HEK293 (cell line): Measurements from ENCODE around the gene KATNBL1.

Experiments
- CTCF ChIA-PET: fragments of 350-600 bp; formaldehyde crosslinking; extraction: SDS; loops from one replicate; lab custom pipeline; 2021; ENCODE audit warnings: antibody characterized with exemption; lab: Yijun Ruan, JAX
- POLR2A ChIA-PET: fragments of 300-600 bp; formaldehyde crosslinking; extraction: SDS; loops from one replicate; lab custom pipeline; 2020; ENCODE audit warnings: antibody characterized with exemption, inconsistent platforms; lab: Yijun Ruan, JAX
- H3K27ac ChIP-seq: fragments of 200-500 bp; sonication (Bioruptor generic); 2 replicates; pipeline ENCODE4 v1.5.1; 2014; ENCODE audit warnings: low read depth, low read length, control low read depth, inconsistent platforms; ENCODE audit errors: extremely low read depth
- H3K36me3 ChIP-seq, 2 experiments: fragments of 200-500 bp in 1 of 2; sonication (Bioruptor generic) in 1 of 2; 1 replicate in 1 of 2; 2 replicates in 1 of 2; pipeline ENCODE4 v1.5.1; 2014 to 2017; ENCODE audit warnings: inconsistent platforms in 2 of 2, low read length in 2 of 2; ENCODE audit not compliant: control insufficient read depth in 2 of 2, insufficient read depth in 1 of 2
- H3K4me1 ChIP-seq: fragments of 200-500 bp; sonication (Bioruptor generic); 2 replicates; pipeline ENCODE4 v1.5.1; 2014; ENCODE audit warnings: mild to moderate bottlenecking, low read length, inconsistent platforms; ENCODE audit not compliant: control insufficient read depth, insufficient read depth
- H3K4me3 ChIP-seq: 2 replicates; pipeline ENCODE4 v1.5.1; 2011; ENCODE audit warnings: low read depth, mild to moderate bottlenecking, control low read depth, low read length, moderate library complexity
- H3K9me3 ChIP-seq: fragments of 200-500 bp; sonication (Bioruptor generic); 2 replicates; pipeline ENCODE4 v1.5.1; 2014; ENCODE audit warnings: low read depth, low read length, inconsistent platforms; ENCODE audit not compliant: control insufficient read depth, insufficient read depth
- GFI1B ChIP-seq: fragments of 450-650 bp; formaldehyde crosslinking; IDR thresholded peaks from 2 replicates; pipeline ENCODE4 v1.5.1; 2016; ENCODE audit warnings: missing biosample characterization, missing genetic modification characterization
- IKZF3 ChIP-seq: fragments of 450-650 bp; IDR thresholded peaks from 2 replicates; pipeline ENCODE4 v1.5.0; 2018; ENCODE audit warnings: missing biosample characterization, mild to moderate bottlenecking, missing genetic modification characterization, moderate library complexity
- YY2 ChIP-seq: fragments of 450-650 bp; formaldehyde crosslinking; IDR thresholded peaks from 2 replicates; pipeline ENCODE4 v1.5.1; 2016; ENCODE audit warnings: missing biosample characterization, missing genetic modification characterization
- ZBTB8A ChIP-seq: fragments of 450-650 bp; formaldehyde crosslinking; IDR thresholded peaks from 2 replicates; pipeline ENCODE4 v1.5.1; 2016; ENCODE audit warnings: missing biosample characterization, missing genetic modification characterization
- ZNF112 ChIP-seq: fragments of 450-650 bp; formaldehyde crosslinking; IDR thresholded peaks from 2 replicates; pipeline ENCODE4 v1.5.0; 2017; ENCODE audit warnings: missing biosample characterization, missing genetic modification characterization
- ZNF114 ChIP-seq: fragments of 450-650 bp; formaldehyde crosslinking; IDR thresholded peaks from 2 replicates; pipeline ENCODE4 v1.5.0; 2017; ENCODE audit warnings: missing biosample characterization, missing genetic modification characterization
- ZNF155 ChIP-seq: fragments of 450-650 bp; formaldehyde crosslinking; IDR thresholded peaks from 2 replicates; pipeline ENCODE4 v1.5.1; 2016; ENCODE audit warnings: missing biosample characterization, missing genetic modification characterization
- ZNF174 ChIP-seq: fragments of 450-650 bp; formaldehyde crosslinking; IDR thresholded peaks from 2 replicates; pipeline ENCODE4 v1.5.0; 2017; ENCODE audit warnings: missing biosample characterization, mild to moderate bottlenecking, missing genetic modification characterization
- ZNF211 ChIP-seq: fragments of 450-650 bp; formaldehyde crosslinking; IDR thresholded peaks from 2 replicates; pipeline ENCODE4 v1.5.1; 2016; ENCODE audit warnings: low read depth, missing biosample characterization, missing genetic modification characterization
- ZNF24 ChIP-seq: fragments of 450-650 bp; formaldehyde crosslinking; IDR thresholded peaks from 2 replicates; pipeline ENCODE4 v1.5.1; 2016; ENCODE audit warnings: missing biosample characterization, missing genetic modification characterization
- ZNF266 ChIP-seq: fragments of 450-650 bp; formaldehyde crosslinking; IDR thresholded peaks from 2 replicates; pipeline ENCODE4 v1.5.1; 2016; ENCODE audit warnings: missing biosample characterization, missing genetic modification characterization, low read depth
- ZNF311 ChIP-seq: fragments of 450-650 bp; formaldehyde crosslinking; IDR thresholded peaks from 2 replicates; pipeline ENCODE4 v1.5.1; 2017; ENCODE audit warnings: missing biosample characterization, missing genetic modification characterization, borderline replicate concordance
- ZNF354C ChIP-seq: fragments of 450-650 bp; formaldehyde crosslinking; IDR thresholded peaks from 2 replicates; pipeline ENCODE4 v1.5.1; 2016; ENCODE audit warnings: missing biosample characterization, missing genetic modification characterization, low read depth, borderline replicate concordance
- ZNF530 ChIP-seq: fragments of 450-650 bp; formaldehyde crosslinking; IDR thresholded peaks from 2 replicates; pipeline ENCODE4 v1.5.1; 2016; ENCODE audit warnings: low read depth, missing biosample characterization, missing genetic modification characterization
- ZNF560 ChIP-seq: fragments of 450-650 bp; formaldehyde crosslinking; IDR thresholded peaks from 2 replicates; pipeline ENCODE4 v1.5.1; 2017; ENCODE audit warnings: missing biosample characterization, missing genetic modification characterization, borderline replicate concordance
- ZNF571 ChIP-seq: fragments of 450-650 bp; formaldehyde crosslinking; IDR thresholded peaks from 2 replicates; pipeline ENCODE4 v1.5.0; 2017; ENCODE audit warnings: missing biosample characterization, missing genetic modification characterization
- ZNF792 ChIP-seq: fragments of 450-650 bp; formaldehyde crosslinking; IDR thresholded peaks from 2 replicates; pipeline ENCODE4 v1.5.1; 2016; ENCODE audit warnings: missing biosample characterization, missing genetic modification characterization
- TF ChIP-seq, protein P1 (sequence below): fragments of 450-650 bp; formaldehyde crosslinking; IDR thresholded peaks from 2 replicates; pipeline ENCODE4 v1.5.1; 2016; ENCODE audit warnings: missing biosample characterization, missing genetic modification characterization, borderline replicate concordance
- TF ChIP-seq, protein P2 (sequence below): fragments of 450-650 bp; formaldehyde crosslinking; optimal IDR thresholded peaks from 2 replicates; pipeline ENCODE3; 2016; ENCODE audit warnings: missing biosample characterization, mild to moderate bottlenecking, missing genetic modification characterization
- TF ChIP-seq, protein P3 (sequence below): fragments of 450-650 bp; formaldehyde crosslinking; IDR thresholded peaks from 2 replicates; pipeline ENCODE4 v1.5.1; 2016; ENCODE audit warnings: missing biosample characterization, missing genetic modification characterization
- TF ChIP-seq, protein P4 (sequence below): fragments of 450-650 bp; formaldehyde crosslinking; IDR thresholded peaks from 2 replicates; pipeline ENCODE4 v1.5.1; 2017; ENCODE audit warnings: missing biosample characterization, missing genetic modification characterization
- TF ChIP-seq, protein P5 (sequence below): fragments of 450-650 bp; formaldehyde crosslinking; IDR thresholded peaks from 2 replicates; pipeline ENCODE4 v1.5.1; 2016; ENCODE audit warnings: missing biosample characterization, missing genetic modification characterization

The KATNBL1 gene

DNA sequence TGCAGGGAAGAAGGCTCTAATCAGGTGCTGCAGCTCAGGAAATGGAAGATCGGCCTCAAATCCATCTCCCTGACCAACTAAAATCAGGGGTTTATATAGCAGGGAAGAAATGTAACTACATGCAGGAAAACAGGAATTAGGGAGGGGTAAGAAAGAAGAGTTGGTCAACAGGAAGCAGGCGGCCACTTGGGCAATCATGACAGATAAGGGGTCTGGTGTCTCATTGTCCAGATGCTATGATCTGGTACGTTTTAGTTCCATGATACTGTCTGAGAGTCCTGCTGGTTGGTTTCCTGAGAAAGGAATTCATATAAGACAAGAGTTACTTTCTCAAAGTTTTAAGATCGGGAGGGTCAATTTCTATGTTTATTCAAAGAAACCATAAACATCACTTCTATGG, 24.2 kb downstream of the KATNBL1 start:
- no peaks in the 10 kb centered on the region for H3K4me1 ChIP-seq
- CTCF ChIA-PET = no interaction called here
- POLR2A ChIA-PET = no interaction called here
- H3K27ac ChIP-seq = no peak overlapping the region
- H3K36me3 ChIP-seq = no peaks in the 10 kb centered on the region
- no peak for TF ChIP-seq ZNF571
- TF ChIP-seq ZBTB8A = no peak
- TF ChIP-seq GFI1B = no peak
- H3K9me3 ChIP-seq = no peaks in the 10 kb centered on the region
- no peak overlapping the region for H3K4me3 ChIP-seq

DNA sequence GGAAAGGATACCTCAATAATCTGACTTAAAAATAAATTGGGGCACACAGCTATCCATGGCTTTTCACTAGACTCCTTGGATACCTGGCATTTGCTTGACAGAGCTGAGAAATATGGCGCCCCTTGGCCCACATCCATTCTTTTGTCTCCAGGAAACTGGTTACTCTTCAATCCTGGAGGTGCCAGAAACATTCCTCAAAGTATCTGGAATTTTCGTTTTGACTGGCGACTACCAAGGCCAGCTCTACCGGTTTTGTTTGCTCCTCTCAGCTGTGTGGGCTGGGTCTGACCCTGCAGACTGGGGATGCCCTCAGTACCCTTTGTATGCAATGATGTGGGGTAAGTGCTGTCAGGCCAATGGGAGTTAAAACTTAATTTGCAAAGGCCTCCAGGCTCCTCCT, 27.0 kb downstream of the KATNBL1 start:
- H3K27ac ChIP-seq = no peak overlapping the region
- no peaks in the 10 kb centered on the region for H3K4me1 ChIP-seq
- H3K36me3 ChIP-seq = no peaks in the 10 kb centered on the region
- H3K9me3 ChIP-seq = no peaks in the 10 kb centered on the region
- no peak for TF ChIP-seq ZNF530 (tag by site-specific recombination)
- TF ChIP-seq ZNF354C (tag by site-specific recombination) = no peak
- no peak for TF ChIP-seq ZNF311
- TF ChIP-seq YY2 = no peak
- TF ChIP-seq, protein P1, sequence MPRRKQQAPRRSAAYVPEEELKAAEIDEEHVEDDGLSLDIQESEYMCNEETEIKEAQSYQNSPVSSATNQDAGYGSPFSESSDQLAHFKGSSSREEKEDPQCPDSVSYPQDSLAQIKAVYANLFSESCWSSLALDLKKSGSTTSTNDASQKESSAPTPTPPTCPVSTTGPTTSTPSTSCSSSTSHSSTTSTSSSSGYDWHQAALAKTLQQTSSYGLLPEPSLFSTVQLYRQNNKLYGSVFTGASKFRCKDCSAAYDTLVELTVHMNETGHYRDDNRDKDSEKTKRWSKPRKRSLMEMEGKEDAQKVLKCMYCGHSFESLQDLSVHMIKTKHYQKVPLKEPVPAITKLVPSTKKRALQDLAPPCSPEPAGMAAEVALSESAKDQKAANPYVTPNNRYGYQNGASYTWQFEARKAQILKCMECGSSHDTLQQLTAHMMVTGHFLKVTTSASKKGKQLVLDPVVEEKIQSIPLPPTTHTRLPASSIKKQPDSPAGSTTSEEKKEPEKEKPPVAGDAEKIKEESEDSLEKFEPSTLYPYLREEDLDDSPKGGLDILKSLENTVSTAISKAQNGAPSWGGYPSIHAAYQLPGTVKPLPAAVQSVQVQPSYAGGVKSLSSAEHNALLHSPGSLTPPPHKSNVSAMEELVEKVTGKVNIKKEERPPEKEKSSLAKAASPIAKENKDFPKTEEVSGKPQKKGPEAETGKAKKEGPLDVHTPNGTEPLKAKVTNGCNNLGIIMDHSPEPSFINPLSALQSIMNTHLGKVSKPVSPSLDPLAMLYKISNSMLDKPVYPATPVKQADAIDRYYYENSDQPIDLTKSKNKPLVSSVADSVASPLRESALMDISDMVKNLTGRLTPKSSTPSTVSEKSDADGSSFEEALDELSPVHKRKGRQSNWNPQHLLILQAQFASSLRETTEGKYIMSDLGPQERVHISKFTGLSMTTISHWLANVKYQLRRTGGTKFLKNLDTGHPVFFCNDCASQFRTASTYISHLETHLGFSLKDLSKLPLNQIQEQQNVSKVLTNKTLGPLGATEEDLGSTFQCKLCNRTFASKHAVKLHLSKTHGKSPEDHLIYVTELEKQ = no peak
- TF ChIP-seq, protein P2, sequence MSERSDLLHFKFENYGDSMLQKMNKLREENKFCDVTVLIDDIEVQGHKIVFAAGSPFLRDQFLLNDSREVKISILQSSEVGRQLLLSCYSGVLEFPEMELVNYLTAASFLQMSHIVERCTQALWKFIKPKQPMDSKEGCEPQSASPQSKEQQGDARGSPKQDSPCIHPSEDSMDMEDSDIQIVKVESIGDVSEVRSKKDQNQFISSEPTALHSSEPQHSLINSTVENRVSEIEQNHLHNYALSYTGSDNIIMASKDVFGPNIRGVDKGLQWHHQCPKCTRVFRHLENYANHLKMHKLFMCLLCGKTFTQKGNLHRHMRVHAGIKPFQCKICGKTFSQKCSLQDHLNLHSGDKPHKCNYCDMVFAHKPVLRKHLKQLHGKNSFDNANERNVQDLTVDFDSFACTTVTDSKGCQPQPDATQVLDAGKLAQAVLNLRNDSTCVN = no peak
- TF ChIP-seq, protein P3, sequence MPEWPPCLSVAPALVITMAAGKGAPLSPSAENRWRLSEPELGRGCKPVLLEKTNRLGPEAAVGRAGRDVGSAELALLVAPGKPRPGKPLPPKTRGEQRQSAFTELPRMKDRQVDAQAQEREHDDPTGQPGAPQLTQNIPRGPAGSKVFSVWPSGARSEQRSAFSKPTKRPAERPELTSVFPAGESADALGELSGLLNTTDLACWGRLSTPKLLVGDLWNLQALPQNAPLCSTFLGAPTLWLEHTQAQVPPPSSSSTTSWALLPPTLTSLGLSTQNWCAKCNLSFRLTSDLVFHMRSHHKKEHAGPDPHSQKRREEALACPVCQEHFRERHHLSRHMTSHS (tag by site-specific recombination) = no peak
- TF ChIP-seq, protein P4, sequence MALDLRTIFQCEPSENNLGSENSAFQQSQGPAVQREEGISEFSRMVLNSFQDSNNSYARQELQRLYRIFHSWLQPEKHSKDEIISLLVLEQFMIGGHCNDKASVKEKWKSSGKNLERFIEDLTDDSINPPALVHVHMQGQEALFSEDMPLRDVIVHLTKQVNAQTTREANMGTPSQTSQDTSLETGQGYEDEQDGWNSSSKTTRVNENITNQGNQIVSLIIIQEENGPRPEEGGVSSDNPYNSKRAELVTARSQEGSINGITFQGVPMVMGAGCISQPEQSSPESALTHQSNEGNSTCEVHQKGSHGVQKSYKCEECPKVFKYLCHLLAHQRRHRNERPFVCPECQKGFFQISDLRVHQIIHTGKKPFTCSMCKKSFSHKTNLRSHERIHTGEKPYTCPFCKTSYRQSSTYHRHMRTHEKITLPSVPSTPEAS (tag by site-specific recombination) = no peak
- TF ChIP-seq ZNF114 (tag by site-specific recombination) = no peak
- TF ChIP-seq ZNF24 = no peak
- TF ChIP-seq ZNF560 (tag by site-specific recombination) = no peak
- TF ChIP-seq ZNF155 (tag by site-specific recombination) = no peak
- no peak for TF ChIP-seq ZNF266
- no peak for TF ChIP-seq ZNF792 (tag by site-specific recombination)
- no peak for TF ChIP-seq ZNF112 (tag by site-specific recombination)
- TF ChIP-seq, protein P5, sequence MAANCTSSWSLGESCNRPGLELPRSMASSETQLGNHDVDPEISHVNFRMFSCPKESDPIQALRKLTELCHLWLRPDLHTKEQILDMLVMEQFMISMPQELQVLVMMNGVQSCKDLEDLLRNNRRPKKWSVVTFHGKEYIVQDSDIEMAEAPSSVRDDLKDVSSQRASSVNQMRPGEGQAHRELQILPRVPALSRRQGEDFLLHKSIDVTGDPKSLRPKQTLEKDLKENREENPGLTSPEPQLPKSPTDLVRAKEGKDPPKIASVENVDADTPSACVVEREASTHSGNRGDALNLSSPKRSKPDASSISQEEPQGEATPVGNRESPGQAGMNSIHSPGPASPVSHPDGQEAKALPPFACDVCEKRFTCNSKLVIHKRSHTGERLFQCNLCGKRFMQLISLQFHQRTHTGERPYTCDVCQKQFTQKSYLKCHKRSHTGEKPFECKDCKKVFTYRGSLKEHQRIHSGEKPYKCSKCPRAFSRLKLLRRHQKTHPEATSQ (tag by site-specific recombination) = no peak
- no peak for TF ChIP-seq ZNF211 (tag by site-specific recombination)
- no peak for TF ChIP-seq ZNF174 (tag by site-specific recombination)
- TF ChIP-seq IKZF3 (tag by site-specific recombination) = no peak
- TF ChIP-seq, all 188 proteins: peak for 0
- POLR2A ChIA-PET = no interaction called here
- CTCF ChIA-PET = no interaction called here
- no peak overlapping the region for H3K4me3 ChIP-seq
